ENCODE measurements around the gene ARPC5. TPM values are rescaled to one million over a fixed set of nuclear protein-coding genes. Genes with fewer than 3 reads are reported as not detected.
"Not testable (repeated sequence)": the region's sequence is repeated elsewhere in the genome, so short reads cannot be mapped to it uniquely, and the experiment has no call there.

Gene ARPC5
- total RNA-seq, 4 donors from 2014 or later: 10.8 to 14.6 (median 13.0) TPM

DNA sequence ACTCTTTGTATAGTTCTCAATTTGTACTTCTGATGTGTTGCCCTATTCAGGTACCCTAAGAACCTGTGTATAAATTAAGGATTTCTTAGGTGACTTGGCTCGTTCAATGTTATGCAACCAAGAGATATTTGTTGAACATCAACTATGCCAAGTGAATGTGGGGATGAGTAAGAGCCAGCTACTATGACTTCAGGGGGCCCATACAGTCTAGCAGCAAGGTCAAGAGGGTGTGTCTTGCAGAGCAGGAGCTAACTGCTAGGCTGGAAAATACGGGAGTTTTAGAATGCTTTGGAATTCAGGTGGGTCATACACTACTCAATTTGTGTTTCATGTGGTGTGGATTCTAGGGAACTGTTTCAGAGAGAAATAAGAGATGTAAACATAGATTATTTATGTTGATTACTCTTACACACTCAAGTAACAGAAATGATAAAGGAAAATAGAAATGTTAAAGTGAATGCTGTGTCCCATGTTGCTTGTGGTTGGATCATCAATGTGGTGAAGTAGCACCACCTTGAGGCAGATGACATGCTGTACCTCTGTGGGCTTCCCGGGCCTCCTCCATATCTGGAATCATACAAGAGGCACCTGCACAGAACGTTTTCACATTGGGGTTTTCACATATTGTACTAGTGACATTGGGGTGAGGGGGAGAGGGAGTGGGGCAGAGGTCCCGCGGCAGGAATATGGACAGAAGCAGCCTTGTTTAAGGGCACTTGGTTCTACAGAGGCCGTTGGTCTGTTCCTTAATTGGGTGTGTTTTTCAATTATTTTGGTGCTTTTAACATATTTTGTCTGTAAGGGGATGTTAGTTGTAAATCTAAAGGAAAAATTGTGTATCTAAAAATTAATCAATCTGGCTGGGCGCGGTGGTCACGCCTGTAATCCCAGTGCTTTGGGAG, 12.4 kb downstream of the ARPC5 start:
- Histone ChIP-seq H3K36me3 (peaks cover 0 to 5% of the 10 kb centered on the region in 2 donors), H3K27ac (no peak overlapping the region), H3K9me3 (no peaks in the 10 kb centered on the region), H3K4me1 (peaks cover 0 to 5% of the 10 kb centered on the region in 2 donors), H3K4me3 (no peak overlapping the region), H3K27me3 (no peaks in the 10 kb centered on the region)
- ATAC-seq (peak; percentile 81 to 87), DNase-seq (peak in 1 of 2 donors; percentile 32)
- in situ Hi-C loops (cut with MboI; ENCODE audit: low sequenced_read_pairs in 4 of 4) (loop anchor here in 3 of 4 donors (5.0 to 25.0 kb wide), 4 partner anchors 156 to 338 kb away; partner anchors contain the start of gene SMG7 (in 1 of the 3)), intact Hi-C loops (cut with DNase I; ENCODE audit: low total_unique reads) (loop anchor here (1.0 to 5.0 kb wide), 2 partner anchors 153 to 341 kb away; no protein-coding TSS in a partner anchor)
- TF ChIP-seq, protein P1, sequence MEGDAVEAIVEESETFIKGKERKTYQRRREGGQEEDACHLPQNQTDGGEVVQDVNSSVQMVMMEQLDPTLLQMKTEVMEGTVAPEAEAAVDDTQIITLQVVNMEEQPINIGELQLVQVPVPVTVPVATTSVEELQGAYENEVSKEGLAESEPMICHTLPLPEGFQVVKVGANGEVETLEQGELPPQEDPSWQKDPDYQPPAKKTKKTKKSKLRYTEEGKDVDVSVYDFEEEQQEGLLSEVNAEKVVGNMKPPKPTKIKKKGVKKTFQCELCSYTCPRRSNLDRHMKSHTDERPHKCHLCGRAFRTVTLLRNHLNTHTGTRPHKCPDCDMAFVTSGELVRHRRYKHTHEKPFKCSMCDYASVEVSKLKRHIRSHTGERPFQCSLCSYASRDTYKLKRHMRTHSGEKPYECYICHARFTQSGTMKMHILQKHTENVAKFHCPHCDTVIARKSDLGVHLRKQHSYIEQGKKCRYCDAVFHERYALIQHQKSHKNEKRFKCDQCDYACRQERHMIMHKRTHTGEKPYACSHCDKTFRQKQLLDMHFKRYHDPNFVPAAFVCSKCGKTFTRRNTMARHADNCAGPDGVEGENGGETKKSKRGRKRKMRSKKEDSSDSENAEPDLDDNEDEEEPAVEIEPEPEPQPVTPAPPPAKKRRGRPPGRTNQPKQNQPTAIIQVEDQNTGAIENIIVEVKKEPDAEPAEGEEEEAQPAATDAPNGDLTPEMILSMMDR (IDR thresholded peaks at IDR 0.05 in 4 of 5, conservative IDR thresholded peaks at IDR 0.05 in 1 of 5): peak in 4 of 5 experiments; percentile 27 to 69 (median 42)
- no peak for TF ChIP-seq POLR2A (IDR thresholded peaks at IDR 0.05)

DNA sequence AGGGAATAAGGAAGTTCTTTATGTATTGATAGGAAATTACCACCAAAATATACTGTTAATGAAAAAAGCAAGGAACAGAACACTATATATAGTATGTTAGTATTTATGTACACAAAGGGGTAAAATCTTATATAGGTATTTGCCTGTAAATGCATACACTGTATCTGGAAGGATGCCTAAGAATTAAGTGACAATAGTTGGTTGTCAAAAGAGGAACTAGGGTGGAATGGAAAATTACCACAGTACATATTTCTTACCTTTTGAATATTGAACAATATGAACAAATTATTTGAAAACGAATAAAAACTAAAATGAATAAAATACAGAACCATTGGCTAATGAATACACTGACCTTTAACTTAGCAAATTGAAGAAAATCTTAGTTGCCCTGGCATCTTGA, 13.6 kb downstream of the ARPC5 start:
- no peak for TF ChIP-seq POLR2A (IDR thresholded peaks at IDR 0.05)
- TF ChIP-seq, protein P1 (IDR thresholded peaks at IDR 0.05 in 4 of 5, conservative IDR thresholded peaks at IDR 0.05 in 1 of 5): no peak
- H3K27me3 ChIP-seq: no peaks in the 10 kb centered on the region
- H3K9me3 ChIP-seq: no peaks in the 10 kb centered on the region
- peaks cover 0 to 5% of the 10 kb centered on the region in 2 donors for H3K4me1 ChIP-seq
- ATAC-seq (no peak), DNase-seq (no peak)
- intact Hi-C loops (cut with DNase I; ENCODE audit: low total_unique reads): loop anchor here (5.0 kb wide), 1 partner anchor 340 kb away; no protein-coding TSS in a partner anchor
- H3K4me3 ChIP-seq: no peak overlapping the region
- H3K36me3 ChIP-seq: peaks cover 0 to 4% of the 10 kb centered on the region in 2 donors
- H3K27ac ChIP-seq: no peak overlapping the region
- in situ Hi-C loops (cut with MboI; ENCODE audit: low sequenced_read_pairs in 4 of 4): loop anchor here in 3 of 4 donors (5.0 to 25.0 kb wide), 4 partner anchors 155 to 337 kb away; partner anchors contain the start of gene SMG7 (in 1 of the 3)

DNA sequence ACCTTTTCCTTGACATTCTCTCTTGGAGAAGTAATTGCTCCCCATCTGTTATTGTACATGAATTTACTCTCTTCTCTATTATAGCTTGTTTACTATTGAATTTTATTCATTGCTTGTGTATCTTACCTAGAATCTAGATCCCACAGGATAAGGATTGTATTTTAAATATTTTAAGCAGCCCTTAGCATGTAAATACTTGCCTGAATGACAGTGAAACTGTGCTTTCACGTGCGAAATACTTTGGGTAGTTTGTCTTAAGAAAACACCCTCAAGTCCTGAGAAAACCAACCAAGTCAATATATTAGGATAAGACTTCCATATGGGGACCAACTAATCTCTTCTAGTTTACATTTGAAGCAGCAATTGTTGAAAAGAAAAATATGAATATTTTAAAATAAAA, 15.3 kb downstream of the ARPC5 start:
- no peaks in the 10 kb centered on the region for H3K27me3 ChIP-seq
- H3K36me3 ChIP-seq: no peaks in the 10 kb centered on the region
- intact Hi-C loops (cut with DNase I; ENCODE audit: low total_unique reads): loop anchor here (5.0 kb wide), 1 partner anchor 338 kb away; no protein-coding TSS in a partner anchor
- peaks cover 0 to 5% of the 10 kb centered on the region in 2 donors for H3K4me1 ChIP-seq
- DNase-seq (no peak), ATAC-seq (no peak)
- H3K9me3 ChIP-seq: no peaks in the 10 kb centered on the region
- H3K27ac ChIP-seq: no peak overlapping the region
- TF ChIP-seq, protein P1 (IDR thresholded peaks at IDR 0.05 in 4 of 5, conservative IDR thresholded peaks at IDR 0.05 in 1 of 5): no peak
- TF ChIP-seq POLR2A (IDR thresholded peaks at IDR 0.05): no peak
- in situ Hi-C loops (cut with MboI; ENCODE audit: low sequenced_read_pairs in 4 of 4): loop anchor here in 3 of 4 donors (5.0 to 25.0 kb wide), 4 partner anchors 153 to 336 kb away; partner anchors contain the start of gene SMG7 (in 1 of the 3)
- H3K4me3 ChIP-seq: no peak overlapping the region

DNA sequence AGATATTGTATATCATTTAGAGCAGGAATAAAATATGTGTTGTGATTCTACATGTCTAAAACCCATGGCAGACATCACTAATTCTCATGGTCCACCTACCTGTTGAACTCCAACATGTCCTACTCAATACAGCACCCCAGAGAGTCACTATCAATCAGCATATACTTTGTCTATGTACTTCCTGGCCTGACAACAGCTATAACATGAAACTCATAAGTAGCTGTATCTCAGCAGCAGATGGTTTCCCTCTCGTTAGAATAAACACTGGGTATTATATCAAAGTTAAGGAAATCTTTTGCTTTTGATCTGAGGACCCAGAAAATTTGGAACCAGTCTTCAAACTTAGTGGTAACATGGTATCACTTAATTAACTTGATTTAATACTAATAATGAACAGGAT, 15.8 kb downstream of the ARPC5 start:
- Histone ChIP-seq H3K4me3 (no peak overlapping the region), H3K9me3 (no peaks in the 10 kb centered on the region), H3K27ac (no peak overlapping the region), H3K4me1 (peaks cover 0 to 5% of the 10 kb centered on the region in 2 donors), H3K36me3 (no peaks in the 10 kb centered on the region), H3K27me3 (no peaks in the 10 kb centered on the region)
- in situ Hi-C loops (cut with MboI; ENCODE audit: low sequenced_read_pairs in 4 of 4): loop anchor here in 3 of 4 donors (5.0 to 25.0 kb wide), 4 partner anchors 152 to 335 kb away; partner anchors contain the start of gene SMG7 (in 1 of the 3)
- intact Hi-C loops (cut with DNase I; ENCODE audit: low total_unique reads): loop anchor here (5.0 kb wide), 1 partner anchor 337 kb away; no protein-coding TSS in a partner anchor
- ATAC-seq: no peak
- TF ChIP-seq, protein P1 (IDR thresholded peaks at IDR 0.05 in 4 of 5, conservative IDR thresholded peaks at IDR 0.05 in 1 of 5): no peak
- TF ChIP-seq POLR2A (IDR thresholded peaks at IDR 0.05): no peak
- DNase-seq: no peak

DNA sequence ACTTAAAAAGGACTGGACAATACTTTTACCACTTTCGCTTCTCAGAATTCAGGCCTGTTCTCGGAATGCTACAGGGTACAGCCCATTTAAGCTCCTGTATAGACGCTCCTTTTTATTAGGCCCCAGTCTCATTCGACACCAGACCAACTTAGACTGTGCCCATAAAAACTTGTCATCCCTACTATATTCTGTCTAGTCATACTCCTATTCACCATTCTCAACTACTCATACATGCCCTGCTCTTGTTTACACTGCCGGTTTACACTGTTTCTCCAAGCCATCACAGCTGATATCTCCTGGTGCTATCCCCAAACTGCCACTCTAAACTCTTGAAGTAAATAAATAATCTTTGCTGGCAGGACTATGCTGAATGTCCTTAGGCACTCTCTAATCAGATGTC, 17.4 kb downstream of the ARPC5 start:
- H3K4me3 ChIP-seq; H3K9me3 ChIP-seq; H3K36me3 ChIP-seq; ATAC-seq; intact Hi-C loops (cut with DNase I; ENCODE audit: low total_unique reads); H3K27me3 ChIP-seq; DNase-seq; H3K27ac ChIP-seq; H3K4me1 ChIP-seq: not testable (repeated sequence)
- in situ Hi-C loops (cut with MboI; ENCODE audit: low sequenced_read_pairs in 4 of 4): loop anchor here in 2 of 4 donors (25.0 kb wide), 2 partner anchors 156 to 331 kb away; partner anchors contain the start of gene SMG7 (in 1 of the 2)

DNA sequence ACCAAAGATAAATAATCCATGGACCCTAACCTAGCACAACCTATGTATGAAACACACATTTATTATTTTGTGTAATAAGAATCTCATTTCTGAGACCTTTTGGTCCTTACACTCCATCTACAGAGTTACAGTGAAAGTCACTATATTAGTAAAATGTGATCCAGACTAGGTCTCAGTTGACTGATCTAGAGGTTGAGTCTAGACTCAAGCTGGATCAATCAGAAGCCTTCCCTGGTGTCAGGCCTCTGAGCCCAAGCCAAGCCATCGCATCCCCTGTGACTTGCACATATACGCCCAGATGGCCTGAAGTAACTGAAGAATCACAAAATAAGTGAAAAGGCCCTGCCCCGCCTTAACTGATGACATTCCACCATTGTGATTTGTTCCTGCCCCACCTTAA, 22.6 kb downstream of the ARPC5 start:
- H3K27me3 ChIP-seq; H3K4me1 ChIP-seq; DNase-seq; H3K36me3 ChIP-seq; intact Hi-C loops (cut with DNase I; ENCODE audit: low total_unique reads); H3K4me3 ChIP-seq; H3K27ac ChIP-seq; ATAC-seq; H3K9me3 ChIP-seq: not testable (repeated sequence)
- in situ Hi-C loops (cut with MboI; ENCODE audit: low sequenced_read_pairs in 4 of 4): loop anchor here in 2 of 4 donors (25.0 kb wide), 2 partner anchors 151 to 326 kb away; partner anchors contain the start of gene SMG7 (in 1 of the 2)

Measured in gastrocnemius medialis (tissue), 4 donors.